Activated CD8-positive, alpha-beta memory T cell treated with anti-CD3 and anti-CD28 coated beads for 36 hours (primary cell): ENCODE measurements around the gene SMIM21. TPM values are rescaled to one million over a fixed set of nuclear protein-coding genes. Genes with fewer than 3 reads are reported as not detected.

ENCODE experiments used
- CTCF ChIA-PET: fragments of 350-600 bp; sonication (Branson Sonifier 250); formaldehyde crosslinking; loops from one replicate; lab custom pipeline; 2021; ENCODE audit warnings: antibody characterized with exemption; lab: Charles Lee
- POLR2A ChIA-PET: fragments of 350-600 bp; sonication (Branson Sonifier 250); formaldehyde crosslinking; loops from one replicate; lab custom pipeline; 2021; ENCODE audit warnings: antibody characterized with exemption; lab: Charles Lee
- total RNA-seq, 2 experiments: library from RNA; stranded (reverse); gene quantifications; one replicate each; pipeline ENCODE4 v1.2.3, GENCODE V29; 2021

Gene SMIM21
- total RNA-seq, 2 experiments from 2014 or later: not detected

DNA sequence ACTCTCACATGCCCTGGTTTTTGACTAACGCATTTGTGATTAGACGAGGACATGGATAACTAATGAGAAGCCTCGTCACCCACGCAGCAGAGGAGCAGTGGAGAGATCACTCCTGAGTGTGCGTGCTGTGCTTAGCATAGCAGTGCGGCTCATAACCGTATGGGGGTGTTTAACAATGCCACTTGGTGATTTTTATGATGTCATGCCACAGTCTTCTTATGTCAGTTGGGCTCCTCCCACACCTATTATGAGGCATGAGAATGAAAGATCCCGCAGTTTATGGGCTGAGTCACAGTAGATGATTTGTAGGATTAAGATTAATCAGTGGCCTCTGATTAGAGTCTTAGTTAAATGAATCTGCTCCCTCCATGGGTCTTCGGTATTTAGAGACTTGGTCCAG is 2.5 kb upstream of the SMIM21 start:
- ChIA-PET POLR2A (no interaction called here), CTCF (no interaction called here)

DNA sequence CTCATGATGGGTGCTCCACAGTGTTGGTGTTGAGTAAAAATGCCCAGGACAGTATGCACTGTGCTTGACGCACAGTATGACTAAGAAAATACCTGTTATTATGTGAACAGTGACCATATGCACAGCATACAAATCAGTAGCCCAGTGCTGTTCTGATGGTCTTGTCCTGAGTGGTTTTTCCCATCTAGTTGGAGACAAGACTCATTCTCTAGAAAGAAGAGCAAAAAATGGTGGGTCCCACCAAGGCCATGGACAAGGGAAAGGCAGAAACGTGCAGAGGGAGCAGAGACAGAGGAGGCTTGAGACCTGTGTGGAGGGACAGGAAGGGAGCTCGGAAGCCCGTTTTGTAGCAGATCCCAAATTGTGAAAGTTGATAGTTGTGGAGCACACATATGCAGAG is 987 bp upstream of the SMIM21 start:
- POLR2A ChIA-PET: no interaction called here
- CTCF ChIA-PET: interaction anchor here (0.7 to 0.8 kb wide), 2 partner anchors 9 to 675 kb away, joined by 3 read pairs; no protein-coding TSS in a partner anchor

DNA sequence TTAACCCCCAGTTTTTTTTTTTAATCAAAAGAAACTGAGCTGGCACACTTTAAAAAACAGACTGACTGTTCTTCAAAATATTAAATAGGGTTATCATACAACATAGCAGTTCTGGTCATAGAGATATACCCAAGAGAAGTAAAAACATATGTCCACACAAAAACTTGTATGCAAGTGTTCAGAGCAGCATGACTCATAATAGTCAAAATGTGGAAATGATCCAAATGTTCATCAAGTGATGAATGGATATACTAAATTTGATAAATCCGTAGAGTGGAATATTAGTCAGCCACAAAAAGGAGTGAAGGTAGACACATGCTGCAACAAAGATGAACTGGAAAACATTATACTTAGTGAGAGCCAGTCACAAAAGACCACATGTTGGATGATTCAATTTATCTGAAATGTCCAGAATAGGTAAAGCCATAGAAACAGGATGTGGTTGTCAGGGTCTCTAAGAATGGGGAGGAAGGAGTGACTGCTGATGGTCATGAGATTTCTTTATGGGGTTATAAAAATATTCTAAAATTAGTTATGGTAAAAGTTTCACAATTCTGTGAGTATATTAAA is 5.1 kb downstream of the SMIM21 start:
- ChIA-PET POLR2A (no interaction called here), CTCF (no interaction called here)

DNA sequence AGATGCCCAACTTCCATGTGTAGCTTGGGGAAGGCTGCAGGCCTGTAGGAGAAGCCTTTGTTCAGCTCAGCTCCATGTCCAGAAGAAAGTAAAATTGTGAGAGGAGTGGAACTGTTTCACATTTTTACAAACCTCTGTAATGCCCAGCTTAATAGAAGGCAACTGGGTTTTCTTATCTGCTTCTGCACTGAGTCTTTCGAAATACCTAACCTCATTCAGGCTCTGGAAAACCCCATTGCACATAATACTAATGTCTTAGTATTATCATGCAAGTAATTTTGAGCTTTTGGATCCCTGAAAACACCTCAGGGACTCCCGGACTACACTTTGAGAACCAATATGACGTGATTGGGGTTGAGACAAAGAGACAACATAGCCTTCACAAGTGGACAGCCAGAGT is 5.8 kb downstream of the SMIM21 start:
- ChIA-PET POLR2A (no interaction called here), CTCF (no interaction called here)

DNA sequence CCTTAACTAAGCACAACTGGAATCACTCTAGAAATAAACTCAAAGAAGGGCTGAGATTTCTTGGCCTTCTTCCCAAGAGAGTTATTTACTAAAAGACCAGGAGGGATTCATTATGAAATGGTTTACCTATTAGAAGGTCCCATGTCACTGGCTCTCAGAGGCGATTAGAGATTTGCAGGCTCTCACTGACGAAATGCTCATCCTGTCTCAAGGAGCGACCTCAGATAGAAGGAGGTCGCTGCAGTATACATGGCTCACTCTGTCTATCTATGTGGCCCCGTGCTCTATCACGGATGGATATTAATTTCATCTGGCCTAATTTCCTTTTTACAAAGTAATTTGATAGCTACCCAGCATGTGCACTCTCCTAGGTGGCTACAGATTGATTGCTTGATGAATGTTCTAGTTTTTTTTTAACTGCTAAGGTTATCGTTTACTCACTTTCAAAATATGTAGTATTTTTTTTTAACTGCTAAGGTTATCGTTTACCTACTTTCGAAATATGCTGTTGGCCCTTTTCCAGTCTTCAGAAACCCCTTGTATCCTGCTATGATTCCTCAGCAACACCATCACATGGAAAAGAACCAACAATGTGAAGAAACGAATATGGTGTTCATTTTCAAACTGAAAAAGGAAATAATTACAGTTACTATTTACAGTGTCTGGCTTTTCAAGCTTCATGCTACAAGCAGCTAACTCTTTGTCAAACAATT is 9.1 kb downstream of the SMIM21 start:
- ChIA-PET CTCF (no interaction called here), POLR2A (no interaction called here)

DNA sequence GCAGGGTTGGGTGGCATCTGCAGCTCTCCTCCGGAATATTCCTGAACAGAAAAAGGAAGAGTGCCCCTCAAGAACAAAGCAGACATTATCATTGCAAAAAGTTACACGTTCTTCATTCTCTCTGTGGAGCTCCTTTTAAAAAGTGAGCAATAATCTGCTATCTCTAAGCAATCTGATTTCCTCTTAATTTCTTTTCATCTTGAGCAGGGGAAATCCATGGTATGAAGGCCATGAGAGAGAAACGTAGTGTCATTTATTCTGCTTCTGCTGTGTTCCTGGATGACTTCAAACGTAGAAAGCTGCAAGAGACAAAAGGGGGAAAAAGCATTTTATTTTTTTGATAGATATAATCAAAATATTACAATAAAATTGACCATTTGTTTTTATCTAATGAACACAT is 16.9 kb downstream of the SMIM21 start:
- CTCF ChIA-PET: no interaction called here
- POLR2A ChIA-PET: no interaction called here

DNA sequence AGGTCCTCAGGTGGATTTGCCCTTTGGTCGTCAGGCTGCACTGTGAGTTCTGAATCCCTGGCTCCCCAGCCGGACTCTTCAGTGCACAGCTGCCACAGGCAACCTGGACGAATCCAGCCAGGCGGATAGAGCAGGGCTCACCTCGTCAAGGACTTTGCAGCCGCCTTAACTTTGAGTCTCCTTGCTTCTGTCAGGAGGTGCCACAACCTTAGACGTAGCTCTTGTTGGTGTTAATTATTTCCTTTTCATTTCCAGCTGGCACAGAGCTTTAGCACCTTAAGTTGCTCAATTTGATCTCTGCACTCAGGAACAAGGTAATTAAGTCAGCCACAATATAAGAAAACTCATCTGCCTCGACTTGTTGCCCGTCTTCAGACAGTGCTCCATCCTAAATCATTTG is 17.7 kb downstream of the SMIM21 start:
- POLR2A ChIA-PET: no interaction called here
- CTCF ChIA-PET: no interaction called here

DNA sequence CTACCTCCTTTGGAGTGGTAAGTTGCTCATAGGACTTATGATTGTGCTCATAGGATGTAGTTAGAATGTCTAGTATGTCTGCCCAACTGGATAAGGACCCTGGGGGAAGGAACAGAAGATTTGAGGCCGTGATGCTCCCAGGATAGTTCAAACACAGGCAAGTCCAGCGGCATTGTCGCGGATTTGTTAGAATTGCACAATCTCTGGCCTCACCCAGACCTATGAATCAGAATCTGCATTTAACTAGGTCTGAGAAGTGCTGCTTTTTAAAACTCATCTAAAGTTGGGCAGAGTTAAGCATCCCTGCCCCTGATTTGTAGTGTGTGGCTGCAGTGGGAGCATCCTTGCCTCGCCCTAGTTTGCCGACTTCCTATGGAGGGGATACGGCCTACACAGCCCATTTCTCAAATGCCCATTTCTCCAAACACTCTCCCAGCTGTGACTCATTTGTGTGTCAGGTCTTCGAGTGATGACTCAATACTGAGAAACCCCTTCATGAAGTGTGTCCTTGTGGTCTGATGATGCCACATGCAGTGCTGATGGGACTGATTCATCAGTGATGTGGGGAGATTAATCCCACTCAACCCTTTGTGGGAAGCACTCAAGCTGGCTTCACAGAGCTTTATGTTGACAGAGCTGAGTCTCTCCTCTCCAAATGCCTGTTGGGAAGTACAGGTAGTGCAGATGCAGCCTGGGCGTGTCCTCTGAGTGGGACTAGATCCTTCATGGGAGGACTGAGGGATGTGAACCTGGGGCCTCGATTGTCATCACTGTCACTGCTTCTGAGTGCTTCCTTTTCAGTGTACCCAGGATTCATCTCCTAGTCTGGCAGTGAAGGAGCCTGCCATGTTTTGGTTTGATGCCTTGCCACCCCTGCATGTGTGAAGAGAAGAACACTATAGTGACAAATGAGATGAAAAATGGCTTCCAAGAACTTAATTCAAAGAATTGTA is 18.7 kb downstream of the SMIM21 start:
- ChIA-PET POLR2A (no interaction called here), CTCF (no interaction called here)

DNA sequence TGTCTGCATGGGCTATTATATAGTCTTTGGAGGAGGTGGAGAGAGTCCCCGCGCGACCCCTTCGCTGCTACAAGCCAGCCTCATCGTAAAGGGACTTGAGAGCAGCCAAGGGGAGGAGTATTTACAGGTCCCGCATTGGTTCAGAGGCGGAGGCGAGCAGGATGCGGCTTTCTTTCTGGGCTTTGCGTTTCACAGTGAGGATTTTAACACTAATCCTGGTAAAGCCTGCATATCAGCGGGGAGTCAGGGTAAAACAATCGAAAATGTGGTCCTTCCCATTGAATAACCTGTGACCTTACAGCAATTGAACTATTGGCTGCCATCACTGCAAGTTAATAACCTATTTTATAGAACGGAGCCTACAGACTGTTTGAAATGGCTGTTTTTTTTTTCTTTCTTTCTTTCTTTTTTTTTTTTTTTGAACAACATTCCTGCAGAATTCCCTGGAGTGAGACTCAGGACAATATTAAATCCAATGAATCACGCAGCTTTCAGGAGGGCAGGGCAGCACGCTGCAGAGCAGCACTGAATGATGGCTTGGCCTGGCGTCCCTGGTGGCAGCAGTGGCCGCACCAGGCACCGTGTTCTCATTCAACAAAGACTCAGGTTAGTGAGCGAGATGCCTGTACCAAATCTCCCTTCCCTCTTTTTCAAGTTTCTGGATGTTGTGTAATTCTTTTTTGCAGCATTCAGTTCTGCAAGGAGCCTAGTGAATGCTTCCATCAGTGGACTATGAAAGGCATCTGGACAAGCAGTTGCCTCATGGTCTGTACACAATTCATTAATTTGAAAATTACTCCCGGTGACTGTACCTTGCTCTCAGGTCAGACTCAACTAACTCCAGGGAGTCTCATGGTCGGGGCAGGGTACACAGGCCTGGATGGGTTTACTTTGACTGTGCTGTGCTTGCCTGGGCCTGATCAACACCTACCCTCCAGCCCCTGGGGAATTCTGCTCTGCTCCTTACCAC is 19.8 kb downstream of the SMIM21 start:
- POLR2A ChIA-PET: no interaction called here
- CTCF ChIA-PET: no interaction called here

DNA sequence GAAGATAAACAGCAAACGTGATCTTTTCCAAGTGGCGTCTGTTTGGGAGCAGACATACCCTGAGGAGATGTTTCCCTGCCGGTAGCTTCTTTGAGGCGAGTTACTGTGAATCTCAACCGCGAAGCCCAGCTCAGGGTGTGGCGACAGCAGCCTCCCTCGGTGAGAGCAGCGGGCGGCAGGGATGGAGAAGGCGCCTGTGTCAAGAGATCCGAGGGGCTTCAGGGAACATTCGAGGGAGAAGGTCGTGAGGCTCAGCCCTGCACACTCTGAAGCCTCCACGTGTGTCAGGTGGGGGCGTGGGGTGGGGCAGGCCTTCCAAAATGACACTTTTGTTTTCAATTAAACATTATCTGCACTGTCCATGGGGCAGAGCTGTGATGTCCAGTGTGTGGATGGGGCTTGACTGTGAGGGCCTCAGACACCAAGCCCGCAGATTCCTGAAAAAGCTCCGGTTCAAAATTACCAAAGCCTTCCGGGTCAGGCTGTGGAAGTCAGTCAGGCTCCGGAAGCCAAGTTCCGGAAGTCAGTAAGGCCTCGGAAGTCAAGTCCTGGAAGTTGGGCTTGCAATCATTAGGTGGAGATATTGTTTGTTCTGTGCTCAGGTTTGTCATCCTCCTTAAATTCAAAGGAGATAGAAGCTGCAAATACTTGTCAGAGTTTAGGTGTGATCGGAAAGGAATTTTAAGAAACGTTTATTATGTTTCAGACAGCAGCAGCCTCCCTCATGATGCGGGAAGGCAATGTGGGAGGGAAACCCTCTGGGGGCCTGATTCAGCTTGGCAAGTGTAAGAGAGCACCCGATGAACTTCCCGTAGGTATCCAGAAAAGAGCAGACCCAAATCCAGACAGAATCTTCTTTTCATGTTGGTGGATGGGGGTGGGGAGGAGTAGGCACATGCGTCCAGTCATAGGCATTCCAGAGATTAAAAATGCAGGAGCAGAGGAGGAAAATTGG is 20.7 kb downstream of the SMIM21 start:
- ChIA-PET POLR2A (no interaction called here), CTCF (no interaction called here)

DNA sequence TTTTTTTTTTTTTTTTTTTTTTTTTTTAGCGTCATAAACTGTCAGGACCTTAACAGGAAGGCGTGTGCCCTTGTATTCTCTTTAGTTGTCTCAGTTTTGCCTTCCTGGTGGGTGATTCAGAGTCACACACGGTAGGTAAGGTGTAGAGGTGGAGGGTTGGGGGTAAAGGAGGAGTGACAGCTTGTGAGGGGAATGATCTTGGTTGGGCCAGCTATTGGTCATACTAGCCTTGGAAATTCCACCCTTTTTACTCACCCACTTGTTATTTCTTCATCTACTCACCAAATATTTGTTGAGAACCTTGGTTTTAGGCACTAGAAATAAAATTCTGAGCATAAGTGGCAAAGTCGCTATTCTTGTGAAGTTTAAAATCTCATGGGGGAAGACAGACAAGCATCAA is 22.2 kb downstream of the SMIM21 start:
- POLR2A ChIA-PET: no interaction called here
- CTCF ChIA-PET: no interaction called here

DNA sequence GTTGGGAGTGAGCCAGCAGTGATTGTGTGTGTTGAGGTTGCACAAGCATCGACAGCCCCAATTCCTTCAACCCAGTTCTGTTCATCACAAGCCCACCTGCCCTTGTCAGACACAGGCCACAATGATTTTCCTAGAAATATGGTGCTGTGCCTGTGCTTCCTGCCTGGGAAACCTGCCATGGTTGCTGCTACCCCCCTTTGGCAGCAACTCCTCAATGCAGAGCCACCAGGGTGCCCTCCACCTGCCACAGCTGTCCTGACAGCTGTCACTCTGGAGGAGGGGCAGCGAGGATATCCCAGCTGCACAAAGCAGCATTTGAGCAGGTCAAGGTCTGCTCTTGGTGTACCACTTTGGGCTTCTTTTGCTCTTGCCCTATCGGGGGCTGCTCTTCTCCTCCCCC is 27.1 kb downstream of the SMIM21 start:
- POLR2A ChIA-PET: no interaction called here
- CTCF ChIA-PET: no interaction called here

DNA sequence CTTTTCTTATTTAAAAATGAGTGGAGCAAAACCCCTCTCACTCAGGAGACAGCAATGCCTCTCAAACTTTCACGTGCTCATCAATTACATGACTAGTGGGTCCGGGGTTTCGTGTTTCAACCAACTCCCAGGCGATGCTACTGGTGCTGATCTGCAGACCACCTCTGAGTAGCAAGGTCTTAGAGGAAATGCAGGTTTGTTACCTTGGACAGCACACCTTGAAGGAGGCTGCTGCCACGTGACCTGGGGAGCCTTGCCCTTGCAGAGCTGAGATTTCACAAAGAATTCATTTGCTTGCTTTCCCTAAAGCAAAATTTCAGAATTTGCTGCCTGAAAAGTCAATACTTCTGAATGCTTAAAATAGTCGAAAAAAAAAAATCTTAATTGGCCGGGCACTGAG is 32.4 kb downstream of the SMIM21 start:
- POLR2A ChIA-PET: no interaction called here
- CTCF ChIA-PET: no interaction called here

DNA sequence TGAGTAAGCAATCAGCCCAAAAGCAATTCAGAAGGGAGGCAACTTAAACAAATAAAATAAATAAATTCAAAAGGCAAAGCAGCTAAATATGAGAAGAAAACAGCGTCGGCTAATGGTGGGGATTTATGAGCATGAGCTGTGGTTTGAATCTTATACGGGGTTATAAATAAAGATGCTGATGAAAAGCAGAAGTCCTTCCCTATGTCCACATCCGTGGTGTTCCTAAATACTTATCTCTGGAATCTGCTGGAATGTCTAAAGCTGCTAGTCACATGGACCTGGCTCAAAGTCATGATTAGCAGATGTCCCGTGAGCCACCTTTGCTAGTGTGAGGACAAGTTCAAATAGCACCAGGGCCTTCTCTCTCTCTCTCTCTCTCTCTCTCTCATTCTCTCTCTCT is 33.8 kb downstream of the SMIM21 start:
- POLR2A ChIA-PET: no interaction called here

DNA sequence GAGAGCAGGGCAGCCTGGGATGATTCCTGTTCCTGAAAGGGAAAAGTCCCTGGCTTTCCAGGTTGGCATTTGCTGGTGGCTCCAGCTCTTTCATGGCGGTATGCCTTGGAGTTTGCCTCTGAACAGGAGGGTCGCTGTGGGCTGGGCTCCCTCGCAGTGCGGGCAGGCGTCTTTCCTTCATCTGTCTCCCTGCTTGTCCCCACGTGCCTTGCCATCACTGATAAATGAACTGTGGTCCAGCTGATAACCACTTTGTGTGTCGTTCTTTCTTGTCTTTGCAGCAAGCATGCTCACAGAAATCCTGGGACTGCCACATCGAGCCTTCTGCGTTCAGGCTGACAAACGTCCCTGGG is 35.3 kb downstream of the SMIM21 start:
- ChIA-PET POLR2A (no interaction called here), CTCF (no interaction called here)

More for the DNA sequence above, 33.8 kb downstream of the SMIM21 start:
- CTCF ChIA-PET: no interaction called here

DNA sequence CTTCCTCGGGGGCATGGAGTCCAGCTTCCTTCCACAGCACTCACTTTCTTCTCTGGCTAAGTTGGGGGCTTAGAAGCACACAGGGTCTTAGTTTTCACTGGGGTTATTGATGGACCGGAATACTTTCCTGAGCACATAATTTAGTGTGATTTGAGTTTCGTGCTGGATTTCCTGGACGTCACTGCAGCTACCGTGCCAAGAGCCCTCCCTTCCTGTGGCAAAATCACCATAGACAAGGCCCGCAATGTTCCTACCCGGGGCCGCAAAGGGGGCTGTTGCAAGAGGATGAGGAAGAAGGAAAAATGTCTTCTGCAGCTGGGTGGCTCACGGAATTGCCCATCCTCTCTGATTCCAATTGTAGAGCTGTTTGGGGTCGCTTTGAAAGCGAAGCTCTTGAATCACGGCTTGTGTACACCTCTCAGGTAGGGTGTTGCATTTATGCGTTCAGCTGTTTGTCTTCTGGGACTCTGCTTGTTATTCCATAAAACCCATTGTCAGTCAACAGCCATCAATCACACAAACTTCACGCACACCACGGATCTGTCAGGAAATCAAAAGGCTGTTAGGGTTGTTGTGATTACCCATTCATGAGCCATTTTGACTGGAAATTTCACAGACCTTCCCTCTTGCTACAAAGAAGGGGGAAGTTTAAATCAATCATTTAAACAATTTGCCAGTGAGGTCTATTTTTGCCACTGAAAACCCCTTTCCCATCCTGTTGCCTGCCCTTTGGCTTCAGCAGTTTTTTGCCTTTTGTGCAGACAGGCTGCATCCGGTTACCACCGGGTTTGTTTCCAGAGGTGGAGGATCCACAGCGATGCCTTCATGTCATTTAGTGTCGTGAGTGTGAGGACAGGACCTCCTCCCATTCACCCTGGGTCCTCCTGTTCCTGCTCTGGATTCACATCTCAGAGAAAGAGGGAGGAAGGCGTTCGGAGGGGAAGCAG is 36.0 kb downstream of the SMIM21 start:
- ChIA-PET POLR2A (no interaction called here), CTCF (no interaction called here)

DNA sequence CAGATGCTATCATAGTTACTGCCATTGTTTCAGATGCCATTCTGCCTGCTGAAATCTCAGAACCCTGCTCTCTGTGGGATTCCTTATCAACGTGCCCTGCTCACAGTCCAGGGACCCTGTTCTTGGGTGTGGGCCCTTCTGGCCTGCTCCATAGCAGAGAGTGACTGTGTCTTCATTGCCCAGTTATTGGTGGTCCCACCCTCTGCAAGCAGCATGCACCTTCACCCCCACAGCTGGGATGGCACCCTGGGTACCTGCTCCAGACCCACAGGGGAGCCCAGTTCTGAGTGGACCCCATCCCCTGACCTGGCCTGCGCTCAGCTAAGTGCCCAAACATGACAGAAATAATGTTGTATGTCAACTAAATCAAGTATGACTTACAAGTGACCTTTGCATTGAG is 36.6 kb downstream of the SMIM21 start:
- ChIA-PET POLR2A (no interaction called here), CTCF (no interaction called here)
